ENCODE data around the gene ERCC1.

Gene ERCC1

GRCh38 chr19:45362291-45362690, 61.4 kb downstream of the ERCC1 start:
- no peak for DNase-seq (ENCODE audit: low read depth)
- H3K4me3 ChIP-seq (ENCODE audit: low read length) = no peak overlapping the region
- TF ChIP-seq, protein P1, sequence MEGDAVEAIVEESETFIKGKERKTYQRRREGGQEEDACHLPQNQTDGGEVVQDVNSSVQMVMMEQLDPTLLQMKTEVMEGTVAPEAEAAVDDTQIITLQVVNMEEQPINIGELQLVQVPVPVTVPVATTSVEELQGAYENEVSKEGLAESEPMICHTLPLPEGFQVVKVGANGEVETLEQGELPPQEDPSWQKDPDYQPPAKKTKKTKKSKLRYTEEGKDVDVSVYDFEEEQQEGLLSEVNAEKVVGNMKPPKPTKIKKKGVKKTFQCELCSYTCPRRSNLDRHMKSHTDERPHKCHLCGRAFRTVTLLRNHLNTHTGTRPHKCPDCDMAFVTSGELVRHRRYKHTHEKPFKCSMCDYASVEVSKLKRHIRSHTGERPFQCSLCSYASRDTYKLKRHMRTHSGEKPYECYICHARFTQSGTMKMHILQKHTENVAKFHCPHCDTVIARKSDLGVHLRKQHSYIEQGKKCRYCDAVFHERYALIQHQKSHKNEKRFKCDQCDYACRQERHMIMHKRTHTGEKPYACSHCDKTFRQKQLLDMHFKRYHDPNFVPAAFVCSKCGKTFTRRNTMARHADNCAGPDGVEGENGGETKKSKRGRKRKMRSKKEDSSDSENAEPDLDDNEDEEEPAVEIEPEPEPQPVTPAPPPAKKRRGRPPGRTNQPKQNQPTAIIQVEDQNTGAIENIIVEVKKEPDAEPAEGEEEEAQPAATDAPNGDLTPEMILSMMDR (conservative IDR thresholded peaks at IDR 0.05; ENCODE audit: low read depth, low read length) = no peak

DNA sequence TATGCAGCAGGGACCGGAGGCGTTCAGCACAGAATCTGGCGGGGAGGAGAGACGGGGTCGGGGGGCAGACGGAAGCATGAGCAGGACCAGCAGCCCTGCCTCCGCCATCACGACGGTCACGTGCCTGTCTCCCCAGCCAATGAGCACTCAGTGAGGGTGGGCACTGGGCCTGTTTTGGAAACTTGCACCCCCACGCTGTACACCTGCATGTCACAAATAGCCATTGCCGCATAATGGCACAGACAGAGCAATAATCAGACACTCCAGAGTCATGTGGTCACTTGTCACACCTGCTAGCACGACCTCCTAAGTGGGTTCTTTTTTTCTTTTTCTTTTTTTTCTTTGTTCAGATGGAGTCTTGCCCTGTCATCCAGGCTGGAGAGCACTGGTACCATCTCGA, 62.1 kb downstream of the ERCC1 start:
- H3K4me3 ChIP-seq (ENCODE audit: low read length) = no peak overlapping the region
- DNase-seq (ENCODE audit: low read depth) = no peak

GRCh38 chr19:45358213-45358792, 65.4 kb downstream of the ERCC1 start:
- H3K4me3 ChIP-seq (ENCODE audit: low read length) = no peak overlapping the region
- no peak for DNase-seq (ENCODE audit: low read depth)
- TF ChIP-seq, protein P1 (conservative IDR thresholded peaks at IDR 0.05; ENCODE audit: low read depth, low read length) = no peak

More for the DNA sequence above, 62.1 kb downstream of the ERCC1 start:
- TF ChIP-seq, protein P1 (conservative IDR thresholded peaks at IDR 0.05; ENCODE audit: low read depth, low read length) = no peak

DNA sequence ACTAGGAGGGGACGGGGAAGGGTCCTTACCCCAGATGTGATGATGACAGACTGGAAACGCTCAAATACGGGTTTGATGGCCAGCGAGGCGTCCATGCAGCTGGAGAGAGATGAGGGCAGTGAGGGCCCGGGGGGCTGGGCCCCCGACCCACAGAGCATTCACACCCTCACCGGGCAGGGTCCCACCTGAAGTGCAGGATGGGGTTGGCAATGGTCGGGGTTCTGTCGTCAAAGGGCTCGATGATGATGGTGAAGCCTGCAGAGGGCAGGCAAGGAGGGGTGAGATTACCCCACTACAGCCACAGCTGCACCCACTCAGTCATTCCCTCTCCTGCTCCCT, 66.3 kb downstream of the ERCC1 start:
- TF ChIP-seq, protein P1 (conservative IDR thresholded peaks at IDR 0.05; ENCODE audit: low read depth, low read length) = no peak
- DNase-seq (ENCODE audit: low read depth) = no peak

More for the DNA sequence above, 66.3 kb downstream of the ERCC1 start:
- H3K4me3 ChIP-seq (ENCODE audit: low read length) = no peak overlapping the region
